Hematopoietic multipotent progenitor cell treated with erythropoietin and hydrocortisone succinate and interleukin-3 and kit ligand, for 6 days (in vitro differentiated cells): ENCODE data around the gene RGS7BP.
"Not testable (repeated sequence)": the region's sequence is repeated elsewhere in the genome, so short reads cannot be mapped to it uniquely, and the experiment has no call there.

ENCODE experiments used
- DNase-seq: peaks from one replicate; pipeline ENCODE4 v3.0.0-alpha.2; 2015

Gene RGS7BP

DNA sequence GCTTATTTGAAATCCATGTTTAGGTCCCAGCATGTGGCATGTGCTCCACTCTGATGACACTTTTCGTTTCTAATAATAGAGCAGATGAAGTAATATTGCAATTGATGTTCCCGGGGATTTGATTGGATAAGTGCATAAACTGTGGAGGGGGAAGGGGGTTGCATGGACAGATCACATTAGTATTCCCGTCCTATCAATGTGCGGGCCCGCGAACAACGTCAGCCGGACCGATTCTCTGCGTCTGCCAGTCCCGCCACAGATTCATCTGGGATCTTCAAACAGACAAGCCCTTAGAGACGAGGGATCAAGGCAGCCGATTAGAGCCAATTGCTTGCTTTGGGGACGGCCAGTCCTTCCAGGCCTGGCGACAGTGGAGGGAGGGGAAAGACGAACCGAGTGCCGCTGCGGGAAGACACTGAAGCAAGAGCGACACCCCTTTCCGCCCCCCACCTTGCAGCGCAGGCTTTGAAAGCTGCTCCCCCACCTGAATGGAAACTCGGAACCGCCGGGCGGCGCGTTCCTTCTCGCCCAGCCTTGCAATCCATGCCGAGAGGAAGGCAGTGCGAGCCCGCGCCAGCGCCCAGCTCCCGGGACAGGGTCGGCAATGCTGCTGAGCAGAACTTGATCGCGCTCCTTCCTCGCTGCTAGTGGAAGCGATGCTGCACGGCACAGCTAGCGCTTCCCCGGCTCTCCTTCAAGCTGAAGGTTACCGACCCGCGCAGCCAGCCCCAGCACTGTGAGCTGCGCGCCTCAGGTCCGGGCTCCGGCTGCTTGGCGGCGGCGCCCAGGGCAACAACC is at the start of gene RGS7BP:
Gene RGS7BP, plus strand, starts transcription at position 247 of the 798 bp plus-strand sequence. CDS start 610 bp downstream, outside the sequence.
- no peak for DNase-seq

DNA sequence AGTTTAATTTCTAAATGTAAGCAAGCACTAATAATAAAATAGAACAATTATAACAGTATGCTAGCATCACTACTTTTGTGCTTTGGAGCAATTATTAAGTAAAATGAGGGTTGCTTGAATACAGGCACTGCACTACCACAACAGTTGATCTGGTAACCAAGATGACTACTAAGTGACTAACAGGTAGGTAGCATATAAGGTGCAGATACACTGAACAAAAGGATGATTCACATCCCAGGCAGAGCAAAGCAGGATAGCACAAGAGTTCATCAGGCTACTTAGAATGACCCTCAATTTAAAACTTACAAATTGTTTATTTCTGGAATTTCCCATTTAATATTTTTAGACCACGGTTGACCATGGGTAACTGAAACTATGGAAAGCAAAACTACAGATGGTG is 48.0 kb upstream of the RGS7BP start:
- no peak for DNase-seq

DNA sequence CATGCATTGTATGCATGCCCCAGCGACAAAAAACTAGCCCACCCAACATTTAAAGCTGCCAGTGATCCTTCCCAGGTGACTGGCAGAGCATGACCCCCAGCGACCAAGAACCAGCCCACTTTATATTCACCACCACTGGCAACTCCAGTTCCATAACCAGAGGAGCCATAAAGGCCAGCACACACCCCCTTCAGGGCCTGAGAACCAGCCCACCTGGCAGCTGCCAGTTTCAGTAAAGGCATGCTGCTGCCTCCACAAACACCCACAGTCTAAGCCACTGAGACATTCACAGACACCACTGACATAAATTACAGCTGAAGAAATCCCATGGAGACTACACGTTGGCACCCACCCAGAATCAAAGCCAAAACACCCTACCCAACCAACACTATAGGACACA is 46.9 kb upstream of the RGS7BP start:
- DNase-seq: no peak

DNA sequence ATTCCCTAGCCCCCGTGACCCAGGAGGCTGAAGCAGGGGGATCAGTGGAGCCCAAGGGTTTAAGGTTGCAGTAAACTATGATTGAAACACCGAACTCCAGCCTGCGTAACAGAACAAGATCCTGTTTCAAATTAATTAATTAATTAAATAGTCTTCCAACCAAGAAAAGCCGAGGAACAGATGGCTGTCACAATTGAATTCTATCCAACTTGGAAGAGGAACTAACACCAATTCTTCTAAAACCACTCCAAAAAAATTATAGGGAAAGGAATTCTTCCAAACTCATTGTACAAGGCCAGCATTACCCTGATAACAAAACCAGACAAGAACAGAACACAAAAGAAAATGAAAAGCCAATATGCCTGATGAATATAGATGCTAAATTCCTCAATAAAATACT is 43.4 kb upstream of the RGS7BP start:
- no peak for DNase-seq

DNA sequence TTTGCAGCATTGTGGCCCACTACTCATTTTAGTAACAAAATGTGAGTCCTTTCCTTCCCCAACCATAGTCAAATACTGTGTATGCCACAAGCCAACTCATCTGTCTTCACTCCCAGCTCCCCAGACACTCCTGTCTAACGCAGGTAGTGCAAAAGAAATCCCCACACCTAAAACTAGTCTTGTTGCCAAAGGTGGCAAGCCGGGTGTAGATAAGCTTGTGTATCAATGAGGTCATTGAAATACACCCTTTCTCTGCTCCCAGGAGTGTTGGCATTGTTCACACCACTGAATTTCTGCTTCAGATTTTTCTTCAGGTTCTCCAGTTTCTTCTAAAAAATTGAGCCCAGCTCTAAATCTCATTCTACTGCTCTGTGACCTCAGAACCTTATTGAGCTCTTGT is 19.7 kb upstream of the RGS7BP start:
- no peak for DNase-seq

DNA sequence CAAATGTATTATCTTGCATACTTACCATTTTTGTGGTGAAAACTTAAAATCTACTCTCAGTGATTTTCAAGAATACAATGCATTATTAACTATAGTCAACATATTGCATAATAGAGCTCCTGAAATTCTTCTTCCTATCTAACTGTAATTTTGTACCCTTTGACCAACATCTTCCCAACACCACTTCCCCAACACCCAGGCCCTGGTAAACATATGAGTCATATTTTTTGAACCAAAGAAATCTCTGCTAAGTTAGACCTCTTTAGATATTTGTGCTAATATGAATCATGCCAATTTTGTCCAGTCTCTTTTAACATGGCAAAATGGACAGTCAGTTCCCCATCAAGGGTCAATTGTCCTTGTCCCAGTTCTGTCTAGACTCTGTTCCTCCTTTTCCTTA is 18.5 kb upstream of the RGS7BP start:
- DNase-seq: no peak

DNA sequence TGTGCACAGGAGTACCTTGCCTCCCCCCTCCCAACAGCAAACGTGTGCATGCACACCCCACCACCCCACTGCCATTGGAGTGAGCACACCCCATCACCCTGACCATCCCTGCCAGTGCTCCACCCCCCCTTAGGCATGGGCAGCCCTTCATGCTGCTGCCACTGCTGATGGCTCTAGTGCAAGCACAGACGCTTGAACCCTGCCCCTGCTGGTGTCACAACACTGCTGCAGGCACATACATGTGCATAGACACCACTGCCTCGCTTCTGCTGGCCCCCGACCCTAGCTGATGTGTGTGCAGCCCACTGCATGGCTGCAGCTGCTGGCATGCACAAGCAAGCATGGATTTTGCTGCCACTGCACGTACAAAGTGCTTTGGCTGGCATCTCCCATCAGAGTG is 16.0 kb upstream of the RGS7BP start:
- no peak for DNase-seq

DNA sequence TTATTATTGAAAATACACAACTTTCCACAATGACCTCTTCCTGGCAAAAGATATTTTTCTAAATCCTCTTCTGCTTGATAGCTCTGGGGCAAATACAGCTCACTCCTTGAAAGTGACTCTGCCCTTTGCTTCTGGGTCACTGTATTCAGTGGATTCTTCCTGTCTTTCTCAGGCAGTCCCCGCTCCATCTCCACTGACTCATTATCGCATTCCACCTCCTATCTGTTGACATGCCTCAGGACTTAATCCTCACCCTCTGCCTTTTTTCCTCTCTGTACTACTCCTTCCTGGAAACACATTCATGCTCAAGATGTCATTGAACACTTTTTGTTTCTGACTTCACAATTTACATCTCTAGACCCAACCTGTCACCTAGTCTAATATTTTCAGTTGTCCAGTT is 8.4 kb upstream of the RGS7BP start:
- no peak for DNase-seq

DNA sequence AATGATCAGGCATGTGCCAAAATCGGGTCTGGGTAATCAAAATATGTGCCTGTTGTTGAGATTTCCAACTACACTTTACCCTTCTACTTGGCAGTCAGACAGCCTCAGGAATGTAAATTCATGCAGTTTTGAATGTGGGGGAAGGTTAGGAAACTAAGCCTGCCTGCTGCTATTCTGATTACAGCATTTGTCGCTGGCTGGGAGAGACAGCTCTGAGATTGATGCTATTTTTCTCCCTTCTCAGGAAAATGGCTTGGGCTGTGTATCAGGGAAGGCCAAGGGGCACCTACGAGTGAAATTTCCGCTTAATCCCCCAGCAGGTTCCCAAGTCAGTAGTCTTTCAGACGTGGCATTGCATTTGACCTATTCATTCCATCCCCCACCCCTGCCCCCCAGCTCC is 3.6 kb upstream of the RGS7BP start:
- DNase-seq: no peak

DNA sequence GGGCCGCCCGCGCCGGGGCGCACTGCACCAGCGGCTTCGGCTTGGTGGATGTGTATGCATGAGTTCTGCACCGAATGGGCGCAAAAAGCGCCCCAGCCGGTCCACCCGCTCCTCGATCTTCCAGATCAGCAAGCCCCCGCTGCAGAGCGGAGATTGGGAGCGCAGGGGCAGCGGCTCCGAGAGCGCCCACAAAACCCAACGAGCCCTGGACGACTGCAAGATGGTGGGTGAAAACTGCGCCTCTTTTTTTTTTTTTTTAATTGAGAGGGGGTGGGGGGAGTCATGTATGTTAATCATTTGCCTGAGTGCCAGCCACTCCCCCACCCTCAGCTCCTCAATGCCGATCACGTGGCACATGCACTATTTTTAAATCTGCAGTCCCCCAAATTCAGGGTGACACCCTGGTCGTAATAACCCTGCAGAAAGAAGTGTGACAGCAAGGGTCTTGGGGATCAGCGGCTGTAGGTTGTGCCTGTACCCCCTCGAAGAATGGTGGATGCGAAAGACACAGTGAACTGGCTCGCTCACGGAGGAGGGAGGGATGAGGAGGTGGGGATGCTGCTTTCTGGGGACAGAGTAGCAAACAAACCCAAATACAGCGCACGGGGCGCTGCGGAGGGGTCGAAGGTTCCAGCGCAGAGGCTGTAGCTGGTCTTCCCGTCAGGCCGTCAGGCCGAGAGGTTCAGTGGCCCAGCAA is 900 bp downstream of the RGS7BP start:
- DNase-seq: no peak

DNA sequence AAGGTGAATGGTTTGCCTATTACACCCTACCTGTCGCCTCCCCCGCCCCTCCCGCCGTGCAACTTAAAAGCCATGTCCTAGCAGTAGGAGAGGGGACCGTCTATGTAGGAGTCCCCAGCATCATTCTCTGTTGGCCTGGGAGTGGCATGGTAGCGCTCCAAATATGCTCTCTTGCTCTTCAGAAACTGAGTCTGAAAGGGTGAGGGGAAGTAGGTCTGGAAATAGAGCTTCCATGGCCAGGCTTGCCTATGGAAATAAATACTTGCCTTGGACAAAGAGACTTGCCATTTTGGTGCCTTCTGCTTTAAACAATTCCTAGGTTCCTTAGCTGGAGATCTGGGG is 1.4 kb downstream of the RGS7BP start:
- no peak for DNase-seq

DNA sequence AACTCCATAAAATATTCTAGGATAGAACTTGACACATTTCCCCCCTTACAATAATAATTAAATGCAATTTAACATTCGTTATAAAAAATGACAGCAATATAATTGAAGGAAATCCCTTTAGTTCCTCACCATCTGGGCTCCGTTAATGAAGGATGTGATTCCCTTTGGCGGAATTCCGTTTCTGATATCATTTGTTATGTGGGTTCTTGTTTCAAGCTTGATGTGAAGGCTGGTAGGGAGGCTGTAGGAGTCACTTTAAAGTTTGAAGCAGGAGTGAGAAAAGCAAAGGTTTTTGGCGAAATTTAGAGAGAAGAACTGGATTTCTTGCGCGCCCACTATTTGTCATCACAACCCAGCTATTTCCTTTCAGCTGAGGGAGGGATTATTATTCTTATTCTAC is 4.0 kb downstream of the RGS7BP start:
- DNase-seq: no peak

DNA sequence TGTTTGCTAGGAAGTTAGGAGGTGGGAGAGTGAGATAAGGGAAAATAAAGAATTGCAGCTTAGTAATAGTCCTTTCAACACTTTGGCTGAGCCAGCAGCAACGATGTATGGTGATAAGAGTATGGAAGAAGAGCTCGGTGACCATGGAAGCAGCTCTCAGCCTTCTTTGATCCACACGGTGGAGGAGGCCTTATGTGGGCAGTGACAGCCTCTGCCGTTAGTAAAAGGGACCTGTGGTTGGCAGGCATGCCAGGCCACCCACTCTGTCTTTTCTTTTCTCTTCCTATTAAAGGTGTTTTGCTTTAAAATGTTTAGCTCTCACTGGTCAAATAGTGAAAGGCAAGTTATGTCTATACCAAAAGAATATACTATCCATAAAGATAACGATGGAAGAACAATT is 7.7 kb downstream of the RGS7BP start:
- no peak for DNase-seq

DNA sequence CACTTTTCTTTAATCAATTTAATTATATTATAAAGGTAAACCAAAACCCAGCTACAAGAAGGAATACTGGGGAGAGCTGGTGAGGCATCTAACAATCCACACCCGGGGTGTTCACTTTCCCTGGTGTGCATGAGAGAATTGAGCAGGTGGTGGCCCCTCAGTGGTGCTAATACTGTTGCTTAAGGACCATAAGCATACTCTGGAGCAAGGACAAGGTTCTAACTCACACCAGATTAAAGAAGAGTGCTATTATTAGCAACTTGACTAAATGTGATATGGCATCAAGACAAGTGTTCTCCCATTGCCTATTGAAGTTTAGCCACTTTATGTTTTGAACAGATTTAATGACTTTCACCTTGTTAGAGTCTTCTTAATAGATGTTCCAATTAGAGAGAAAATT is 8.8 kb downstream of the RGS7BP start:
- DNase-seq: no peak

DNA sequence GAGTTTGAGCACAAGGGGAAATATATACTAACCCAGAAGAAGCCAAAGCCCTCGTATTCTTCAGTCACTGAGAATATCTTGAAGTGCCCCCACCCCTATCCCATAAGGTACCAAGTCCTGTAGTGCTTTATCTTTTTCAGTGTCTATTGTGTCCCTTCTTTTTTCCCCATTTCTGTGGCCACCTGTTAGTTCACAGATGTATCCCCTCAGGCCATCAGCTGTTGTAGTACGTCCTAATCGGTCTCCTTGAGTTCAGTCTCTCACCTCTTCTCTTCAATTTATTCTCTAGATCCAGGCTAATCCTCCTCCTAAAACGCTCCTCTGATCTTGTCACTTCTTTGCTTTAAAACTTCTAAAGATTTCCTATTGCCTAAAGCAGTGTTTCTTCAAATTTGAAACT is 10.4 kb downstream of the RGS7BP start:
- no peak for DNase-seq

DNA sequence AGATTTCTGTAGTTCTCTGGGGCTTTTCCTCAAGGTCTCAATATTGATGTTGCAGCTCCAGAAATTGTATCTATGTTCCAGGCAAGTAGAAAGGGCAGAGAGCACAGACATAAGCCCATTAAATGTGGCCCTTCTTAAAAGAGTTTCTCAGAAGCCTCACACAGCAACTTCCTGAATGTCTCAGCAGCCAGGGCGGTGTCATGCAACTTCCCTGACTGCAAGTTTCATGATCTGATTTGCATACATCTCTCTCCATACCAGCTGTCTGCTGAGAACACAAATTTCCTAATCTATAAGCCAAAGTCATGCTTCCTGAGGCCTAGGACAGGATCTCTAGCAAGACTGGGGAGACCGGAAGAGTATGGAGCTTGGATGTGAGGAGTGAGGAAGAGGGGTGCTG is 13.0 kb downstream of the RGS7BP start:
- DNase-seq: no peak

DNA sequence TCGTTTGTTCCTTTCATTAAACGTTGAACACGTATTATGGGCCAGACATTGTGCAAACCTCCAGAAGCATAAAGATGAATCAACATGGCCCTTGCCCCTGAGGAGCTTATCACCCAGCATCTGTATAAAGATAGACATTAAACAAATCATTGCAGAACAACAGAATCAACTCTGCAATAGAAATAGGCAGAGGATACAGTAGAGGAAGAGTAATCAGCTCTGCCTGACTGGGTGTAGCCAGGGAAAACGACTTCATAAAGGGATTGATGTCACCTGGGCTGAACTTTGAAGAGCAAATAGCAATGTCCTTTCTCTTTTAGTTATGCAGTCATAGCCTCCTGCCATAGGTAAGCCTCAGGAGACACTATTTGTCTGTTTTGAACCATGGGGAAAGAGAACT is 13.4 kb downstream of the RGS7BP start:
- no peak for DNase-seq

DNA sequence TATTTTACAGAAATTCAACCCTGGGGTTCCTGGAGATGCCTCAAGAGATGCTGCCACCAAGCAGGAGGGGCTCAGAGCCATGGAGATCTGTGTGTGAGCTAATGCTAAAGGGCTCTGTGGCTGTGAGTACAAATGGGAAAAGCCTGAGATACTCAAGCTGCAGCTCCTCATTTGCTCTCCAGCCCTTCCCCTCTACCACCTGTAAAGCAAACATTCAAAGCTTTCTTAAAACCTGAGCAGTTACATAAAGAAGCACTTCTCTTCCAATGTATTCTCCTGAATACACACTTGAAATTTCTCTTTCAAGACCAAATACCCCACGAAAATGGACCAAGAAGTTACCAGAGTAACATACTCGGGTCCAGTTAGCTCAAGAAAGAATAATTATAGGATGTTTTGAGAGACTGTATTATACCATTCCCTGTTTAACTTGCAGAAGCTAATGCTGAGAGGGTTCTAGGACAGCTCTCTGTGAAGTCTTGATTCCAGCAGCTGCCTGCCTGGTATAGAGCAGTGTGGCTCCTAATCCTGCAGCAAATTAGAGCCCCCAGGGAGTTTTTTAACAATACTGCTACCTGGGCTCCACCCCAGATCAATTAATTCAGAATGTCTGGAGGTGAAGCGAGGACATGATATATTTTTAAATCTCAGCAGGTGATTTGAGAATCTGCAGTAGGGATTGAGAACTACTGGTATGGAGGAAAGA is 21.1 kb downstream of the RGS7BP start:
- DNase-seq: no peak

DNA sequence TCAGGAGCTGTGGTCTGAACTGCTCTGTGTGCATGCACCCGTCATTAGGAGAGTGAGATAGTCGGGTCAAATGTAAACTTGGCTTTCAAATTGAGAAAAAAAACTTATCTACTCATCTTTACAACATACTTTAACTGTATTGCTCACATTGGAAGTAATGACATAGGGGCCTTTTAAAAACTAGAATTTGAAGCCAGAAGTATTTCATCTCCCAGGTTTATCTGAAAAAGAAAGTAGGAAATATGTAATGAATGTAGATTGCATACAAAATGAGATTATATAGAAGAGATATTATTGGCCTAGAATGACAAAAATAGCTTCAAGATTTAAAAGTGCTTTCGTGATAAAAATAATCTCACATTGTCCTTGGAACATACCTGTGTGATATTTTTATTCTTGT is 24.3 kb downstream of the RGS7BP start:
- DNase-seq: no peak

DNA sequence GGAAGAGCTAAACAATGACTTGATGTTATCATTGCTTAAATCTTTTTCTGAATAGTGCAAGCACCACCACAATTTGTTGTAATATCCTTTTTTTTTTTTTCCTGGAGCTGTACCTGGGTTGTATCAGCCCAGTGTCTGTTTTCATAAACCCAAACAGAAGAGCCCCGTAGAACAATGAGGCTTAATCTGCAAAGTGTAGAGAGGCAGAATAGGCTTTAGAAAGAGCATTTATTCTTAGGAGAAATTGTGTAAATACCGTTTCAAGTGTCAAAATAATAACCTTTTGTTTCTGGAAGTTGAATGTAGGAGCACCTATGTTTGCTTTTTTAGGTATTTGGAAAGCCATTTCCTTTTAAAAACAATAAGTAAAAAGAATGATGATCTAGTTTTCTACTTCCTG is 26.4 kb downstream of the RGS7BP start:
- DNase-seq: no peak

DNA sequence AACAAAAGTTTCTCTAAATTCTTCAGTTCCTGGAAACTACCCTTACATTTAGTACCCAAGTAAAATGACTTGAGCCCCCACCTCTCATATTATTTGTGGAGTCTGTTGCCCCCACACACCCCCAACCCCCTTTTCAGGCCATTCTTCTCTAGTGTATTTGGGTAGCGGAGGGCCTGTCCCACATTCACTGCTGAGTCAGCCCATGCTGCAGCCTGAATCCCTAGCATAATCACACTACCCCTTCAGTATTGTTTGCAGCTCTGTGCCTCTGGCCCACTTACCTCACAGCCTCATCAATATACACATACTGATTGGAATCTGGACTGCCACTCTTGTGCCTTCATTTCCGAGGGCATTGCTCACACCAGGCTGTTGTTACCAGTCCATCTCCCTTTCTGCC is 26.8 kb downstream of the RGS7BP start:
- DNase-seq: no peak

DNA sequence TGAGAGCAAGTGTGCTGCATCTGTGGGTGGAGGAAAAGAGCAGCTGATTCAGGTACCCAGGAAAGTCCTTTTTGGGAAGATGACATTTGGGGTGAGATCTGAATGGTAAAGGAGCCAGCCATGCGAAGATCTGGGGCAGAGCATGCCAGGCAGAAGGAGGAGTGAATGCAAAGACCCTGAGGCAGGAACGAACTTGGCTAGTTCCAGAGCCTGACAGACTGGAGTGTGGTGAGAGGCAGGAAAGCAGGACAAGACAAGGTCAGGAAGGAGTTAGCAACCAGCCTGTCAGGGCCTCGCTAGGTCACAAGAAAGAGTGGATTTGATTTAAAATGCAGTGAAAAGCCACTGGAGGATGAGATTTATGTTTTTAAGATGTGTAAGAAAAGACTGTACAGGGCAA is 28.2 kb downstream of the RGS7BP start:
- DNase-seq: no peak

DNA sequence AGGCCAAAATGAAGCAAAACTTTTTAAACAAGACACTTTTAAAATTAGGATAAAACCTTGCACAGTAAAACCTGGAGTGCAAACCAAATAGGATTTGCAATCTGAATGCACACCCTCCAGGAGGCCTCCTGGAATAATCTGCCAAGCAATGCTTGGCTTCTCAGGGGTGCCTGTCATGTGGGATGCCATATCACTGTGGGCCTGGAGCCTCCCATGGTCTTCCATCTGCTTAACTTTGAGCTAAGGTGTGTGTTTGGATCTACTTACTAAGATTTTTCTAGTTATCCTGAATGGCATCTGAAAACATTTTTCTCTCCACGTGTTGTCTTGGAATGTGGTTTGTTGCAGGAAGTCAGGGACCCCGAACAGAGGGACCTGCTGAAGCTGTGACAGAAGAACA is 52.1 kb downstream of the RGS7BP start:
- DNase-seq: no peak

DNA sequence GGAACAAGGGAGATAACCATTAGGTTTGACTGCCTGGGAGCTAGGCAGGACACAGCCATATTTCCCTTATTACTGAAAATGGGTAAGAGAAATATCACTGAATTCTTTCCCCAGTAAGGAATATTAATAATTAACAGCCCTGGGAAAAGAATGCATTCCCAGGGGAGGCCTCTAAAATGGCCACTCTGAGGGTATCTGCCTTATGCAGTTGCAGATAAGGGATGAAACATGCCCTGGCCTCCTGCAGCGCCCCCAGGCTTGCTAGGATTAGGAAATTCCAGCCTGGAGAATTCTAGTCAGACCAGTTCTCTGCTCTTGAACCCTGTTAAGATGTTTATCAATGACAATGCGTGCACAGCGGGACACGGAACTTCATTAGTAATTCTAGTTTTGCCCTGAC is 52.8 kb downstream of the RGS7BP start:
- not testable (repeated sequence) for DNase-seq
